NCI-H774 (cell line): ENCODE results near the gene MEX3A.

ENCODE experiments used
- DNase-seq: peaks from one replicate; lab custom pipeline; 2025; lab: John Stamatoyannopoulos, UW

The MEX3A gene

GRCh38 chr1:156102633-156103511, 20.6 kb upstream of the MEX3A start:
- no peak for DNase-seq

GRCh38 chr1:156101880-156102279, 19.6 kb upstream of the MEX3A start:
- DNase-seq = no peak

GRCh38 chr1:156100205-156100995, 18.1 kb upstream of the MEX3A start:
- no peak for DNase-seq

- no peak for DNase-seq
These were observed 17.0 kb upstream of the MEX3A start for GRCh38 chr1:156099282-156099681.

GRCh38 chr1:156098784-156099183, 16.5 kb upstream of the MEX3A start:
- DNase-seq = no peak

GRCh38 chr1:156097499-156098178, 15.4 kb upstream of the MEX3A start:
- no peak for DNase-seq

GRCh38 chr1:156096640-156097391, 14.6 kb upstream of the MEX3A start:
- DNase-seq = peak; percentile 60

GRCh38 chr1:156095906-156096508, 13.7 kb upstream of the MEX3A start:
- no peak for DNase-seq

GRCh38 chr1:156091610-156092009, 9.3 kb upstream of the MEX3A start:
- no peak for DNase-seq

GRCh38 chr1:156090840-156091188, 8.5 kb upstream of the MEX3A start:
- DNase-seq = peak; percentile 75

- DNase-seq = no peak
These were observed 8.0 kb upstream of the MEX3A start for GRCh38 chr1:156090138-156090839.

- no peak for DNase-seq
These were observed 7.4 kb upstream of the MEX3A start for GRCh38 chr1:156089704-156090103.

GRCh38 chr1:156086256-156086662, 4.0 kb upstream of the MEX3A start:
- DNase-seq = no peak

GRCh38 chr1:156083800-156084790, 1.8 kb upstream of the MEX3A start:
- no peak for DNase-seq

- DNase-seq = no peak
These were observed 352 bp downstream of the MEX3A start for GRCh38 chr1:156081917-156082308.

GRCh38 chr1:156081180-156081916, 917 bp downstream of the MEX3A start:
- no peak for DNase-seq

- DNase-seq = no peak
These were observed 1.4 kb downstream of the MEX3A start for GRCh38 chr1:156080863-156081179.

- DNase-seq = no peak
These were observed 1.9 kb downstream of the MEX3A start for GRCh38 chr1:156080241-156080862.

- no peak for DNase-seq
These were observed 2.5 kb downstream of the MEX3A start for GRCh38 chr1:156079762-156080161.
